ENCODE data around the gene CRIP2.

- no peak for TF ChIP-seq CTCF (IDR thresholded peaks at IDR 0.05; ENCODE audit: low read depth, low read length)
- no peak for TF ChIP-seq EZH2phosphoT487 (IDR thresholded peaks at IDR 0.05; ENCODE audit: low read depth)
Measured at GRCh38 chr14:105464501-105464900, 10.1 kb upstream of the CRIP2 start.

Measured in OCI-LY3 (cell line).